Progenitor cell of endocrine pancreas (in vitro differentiated cells): ENCODE measurements around the gene STRN. TPM values are rescaled to one million over a fixed set of nuclear protein-coding genes. Genes with fewer than 3 reads are reported as not detected.
"Not testable (repeated sequence)": the region's sequence is repeated elsewhere in the genome, so short reads cannot be mapped to it uniquely, and the experiment has no call there.

Experiments
- DNase-seq: peaks from one replicate; pipeline ENCODE4 v3.0.0; 2021; ENCODE audit warnings: low spot score; ENCODE audit not compliant: unreplicated experiment
- H3K27ac Mint-ChIP-seq: 2 replicates; pipeline ENCODE4 v1.8.0; 2021; ENCODE audit warnings: mild to moderate bottlenecking, moderate library complexity, mixed read lengths
- H3K27me3 Mint-ChIP-seq: 2 replicates; pipeline ENCODE4 v1.8.0; 2021; ENCODE audit warnings: mixed read lengths
- H3K36me3 Mint-ChIP-seq: 2 replicates; pipeline ENCODE4 v1.8.0; 2022; ENCODE audit warnings: mixed read lengths; ENCODE audit not compliant: insufficient read depth
- H3K4me1 Mint-ChIP-seq: 2 replicates; pipeline ENCODE4 v1.8.0; 2021; ENCODE audit warnings: low read depth, mixed read lengths
- H3K4me3 Mint-ChIP-seq: 2 replicates; pipeline ENCODE4 v1.8.0; 2021; ENCODE audit warnings: low read depth, mild to moderate bottlenecking, moderate library complexity, mixed read lengths
- H3K9me3 Mint-ChIP-seq: 2 replicates; pipeline ENCODE4 v1.8.0; 2021; ENCODE audit warnings: low read depth, mixed read lengths
- CTCF ChIP-seq: fragments of 200-600 bp; sonication (generic); IDR thresholded peaks from one replicate; pipeline ENCODE4 v1.5.0; 2021; ENCODE audit warnings: antibody characterized with exemption, mild to moderate bottlenecking; ENCODE audit not compliant: unreplicated experiment
- total RNA-seq: library from RNA; stranded (reverse); gene quantifications from 2 replicates; pipeline ENCODE4 v1.2.1, GENCODE V29; 2021

Gene STRN
- total RNA-seq, 1 donor from 2014 or later, result 19.9 TPM

GRCh38 chr2:37000318-37000717, 34.0 kb upstream of the STRN start:
- Mint-ChIP-seq H3K9me3 (peaks cover 5% of the 10 kb centered on the region), H3K4me1 (peaks cover 1% of the 10 kb centered on the region), H3K27me3 (no peaks in the 10 kb centered on the region), H3K4me3 (no peak overlapping the region), H3K36me3 (peaks cover 19% of the 10 kb centered on the region), H3K27ac (no peak overlapping the region)
- no peak for TF ChIP-seq CTCF
- no peak for DNase-seq

- not testable (repeated sequence) for H3K4me1 Mint-ChIP-seq, H3K4me3 Mint-ChIP-seq, H3K9me3 Mint-ChIP-seq, H3K27me3 Mint-ChIP-seq, H3K27ac Mint-ChIP-seq, DNase-seq
- peaks cover 21% of the 10 kb centered on the region for H3K36me3 Mint-ChIP-seq
These were observed 33.1 kb upstream of the STRN start for GRCh38 chr2:36999416-36999815.

GRCh38 chr2:36993841-36994620, 27.7 kb upstream of the STRN start:
- Mint-ChIP-seq H3K27me3 (no peaks in the 10 kb centered on the region), H3K4me3 (no peak overlapping the region), H3K9me3 (peaks cover 5% of the 10 kb centered on the region), H3K27ac (no peak overlapping the region), H3K36me3 (peaks cover 18% of the 10 kb centered on the region), H3K4me1 (no peaks in the 10 kb centered on the region)
- no peak for TF ChIP-seq CTCF
- DNase-seq, result no peak

GRCh38 chr2:36988008-36988407, 21.7 kb upstream of the STRN start:
- DNase-seq, result no peak
- Mint-ChIP-seq H3K36me3 (peaks cover 5% of the 10 kb centered on the region), H3K4me3 (no peak overlapping the region), H3K9me3 (no peaks in the 10 kb centered on the region), H3K4me1 (no peaks in the 10 kb centered on the region), H3K27ac (no peak overlapping the region), H3K27me3 (no peaks in the 10 kb centered on the region)
- no peak for TF ChIP-seq CTCF

GRCh38 chr2:36982467-36982866, 16.1 kb upstream of the STRN start:
- H3K27ac Mint-ChIP-seq, result no peak overlapping the region
- H3K27me3 Mint-ChIP-seq, result no peaks in the 10 kb centered on the region
- H3K4me3 Mint-ChIP-seq, result no peak overlapping the region
- TF ChIP-seq CTCF, result no peak
- peaks cover 5% of the 10 kb centered on the region for H3K36me3 Mint-ChIP-seq
- H3K9me3 Mint-ChIP-seq, result no peaks in the 10 kb centered on the region
- DNase-seq, result no peak
- H3K4me1 Mint-ChIP-seq, result no peaks in the 10 kb centered on the region

GRCh38 chr2:36981911-36982310, 15.6 kb upstream of the STRN start:
- TF ChIP-seq CTCF, result no peak
- Mint-ChIP-seq H3K36me3 (peaks cover 5% of the 10 kb centered on the region), H3K27ac (no peak overlapping the region), H3K9me3 (no peaks in the 10 kb centered on the region), H3K4me1 (no peaks in the 10 kb centered on the region), H3K4me3 (no peak overlapping the region), H3K27me3 (no peaks in the 10 kb centered on the region)
- DNase-seq, result no peak

GRCh38 chr2:36979007-36979406, 12.7 kb upstream of the STRN start:
- H3K4me1 Mint-ChIP-seq, DNase-seq, H3K9me3 Mint-ChIP-seq, H3K27me3 Mint-ChIP-seq, H3K4me3 Mint-ChIP-seq, H3K36me3 Mint-ChIP-seq, H3K27ac Mint-ChIP-seq: not testable (repeated sequence)
